IMR-90 (cell line): ENCODE results near the gene AATF.

Source experiments
- MAFK ChIP-seq: IDR thresholded peaks from 2 replicates; pipeline ENCODE4 v1.6.1; 2012; ENCODE audit warnings: low read depth, low read length, improper control_type of control experiment
- MAZ ChIP-seq: IDR thresholded peaks from 2 replicates; pipeline ENCODE4 v1.6.1; 2012; ENCODE audit warnings: low read depth, mild to moderate bottlenecking, low read length, improper control_type of control experiment, moderate library complexity, borderline replicate concordance
- MXI1 ChIP-seq: IDR thresholded peaks from 2 replicates; pipeline ENCODE4 v1.6.1; 2012; ENCODE audit warnings: low read depth, mild to moderate bottlenecking, low read length, moderate library complexity, borderline replicate concordance
- POLR2A ChIP-seq: IDR thresholded peaks from 2 replicates; pipeline ENCODE4 v1.6.1; 2012; ENCODE audit warnings: mild to moderate bottlenecking, low read depth, low read length
- RCOR1 ChIP-seq: IDR thresholded peaks from 2 replicates; pipeline ENCODE4 v1.6.1; 2012; ENCODE audit warnings: mild to moderate bottlenecking, low read length, improper control_type of control experiment; ENCODE audit not compliant: insufficient replicate concordance
- TF ChIP-seq, protein P1 (sequence below): conservative IDR thresholded peaks from 2 replicates; pipeline ENCODE4 v1.5.1; 2012; ENCODE audit warnings: mild to moderate bottlenecking, low read depth, low read length, improper control_type of control experiment

DNA sequence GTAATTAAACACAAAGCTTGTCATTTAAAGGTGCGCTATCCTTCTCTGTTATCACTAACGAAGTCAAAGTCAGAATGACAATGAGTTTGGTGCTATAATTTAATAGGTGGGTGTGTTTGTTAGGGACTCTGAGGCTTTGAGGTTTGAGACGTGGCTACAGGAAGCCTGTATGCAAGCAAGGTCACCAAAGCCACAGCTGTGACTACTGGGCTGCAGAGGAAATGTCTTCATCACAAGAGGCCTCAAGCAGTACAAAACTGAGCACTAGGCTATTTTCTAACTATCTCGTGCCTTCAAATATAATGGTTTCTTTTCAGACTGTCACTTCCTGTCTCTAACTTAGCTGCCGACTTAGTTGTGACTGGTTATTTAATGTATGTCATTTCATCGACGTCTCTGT lies 141.2 kb downstream of the AATF start:
- TF ChIP-seq, protein P1, sequence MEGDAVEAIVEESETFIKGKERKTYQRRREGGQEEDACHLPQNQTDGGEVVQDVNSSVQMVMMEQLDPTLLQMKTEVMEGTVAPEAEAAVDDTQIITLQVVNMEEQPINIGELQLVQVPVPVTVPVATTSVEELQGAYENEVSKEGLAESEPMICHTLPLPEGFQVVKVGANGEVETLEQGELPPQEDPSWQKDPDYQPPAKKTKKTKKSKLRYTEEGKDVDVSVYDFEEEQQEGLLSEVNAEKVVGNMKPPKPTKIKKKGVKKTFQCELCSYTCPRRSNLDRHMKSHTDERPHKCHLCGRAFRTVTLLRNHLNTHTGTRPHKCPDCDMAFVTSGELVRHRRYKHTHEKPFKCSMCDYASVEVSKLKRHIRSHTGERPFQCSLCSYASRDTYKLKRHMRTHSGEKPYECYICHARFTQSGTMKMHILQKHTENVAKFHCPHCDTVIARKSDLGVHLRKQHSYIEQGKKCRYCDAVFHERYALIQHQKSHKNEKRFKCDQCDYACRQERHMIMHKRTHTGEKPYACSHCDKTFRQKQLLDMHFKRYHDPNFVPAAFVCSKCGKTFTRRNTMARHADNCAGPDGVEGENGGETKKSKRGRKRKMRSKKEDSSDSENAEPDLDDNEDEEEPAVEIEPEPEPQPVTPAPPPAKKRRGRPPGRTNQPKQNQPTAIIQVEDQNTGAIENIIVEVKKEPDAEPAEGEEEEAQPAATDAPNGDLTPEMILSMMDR, result no peak
- no peak for TF ChIP-seq POLR2A
- no peak for TF ChIP-seq MXI1
- TF ChIP-seq MAFK, result no peak
- no peak for TF ChIP-seq MAZ
- TF ChIP-seq RCOR1, result no peak
